HG02678 (cell line): ENCODE measurements around the gene CALML3.

Experiments
- ATAC-seq: cut with Tn5 transposase; IDR thresholded peaks from one replicate; pipeline ENCODE4 v1.9.1; 2021; ENCODE audit warnings: mild to moderate bottlenecking, moderate library complexity; ENCODE audit not compliant: unreplicated experiment

Gene CALML3

DNA sequence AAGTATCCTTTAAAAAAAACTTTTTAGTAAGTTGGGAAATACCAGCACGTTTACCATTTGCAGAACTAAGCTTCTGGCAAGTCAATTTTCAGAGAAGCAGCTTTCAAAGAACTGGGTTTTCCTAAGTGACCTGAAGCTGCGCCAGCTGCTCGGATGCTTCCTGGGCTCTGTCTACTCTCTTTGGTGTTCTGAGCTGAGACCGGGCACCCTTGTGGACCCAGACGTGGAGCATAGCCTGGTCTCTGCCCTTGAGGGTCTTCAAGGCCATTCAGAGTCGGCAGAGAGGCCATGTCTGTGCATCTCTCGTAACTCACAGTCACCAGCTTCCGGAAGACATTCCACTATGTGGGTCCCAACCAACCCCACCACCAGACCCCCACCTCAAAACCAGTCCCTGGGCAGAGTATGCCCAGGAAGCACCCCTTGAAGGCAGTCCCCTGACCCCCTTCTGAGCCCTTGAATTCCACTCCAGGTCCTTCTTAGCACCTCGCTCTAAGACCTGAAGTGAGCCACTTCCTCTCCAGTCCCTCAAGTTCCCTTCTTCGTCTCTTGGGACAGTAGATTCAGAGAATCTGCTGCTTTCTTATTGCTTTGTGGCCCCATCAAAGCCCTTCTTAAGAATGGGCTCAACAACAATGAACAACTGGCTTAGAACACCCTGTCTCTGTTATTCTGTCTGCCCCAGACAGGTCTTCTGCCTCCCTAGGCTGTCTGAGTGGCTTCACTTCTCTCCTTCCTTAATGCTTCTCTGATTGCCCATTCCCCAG lies 33.9 kb upstream of the CALML3 start:
- no peak for ATAC-seq

DNA sequence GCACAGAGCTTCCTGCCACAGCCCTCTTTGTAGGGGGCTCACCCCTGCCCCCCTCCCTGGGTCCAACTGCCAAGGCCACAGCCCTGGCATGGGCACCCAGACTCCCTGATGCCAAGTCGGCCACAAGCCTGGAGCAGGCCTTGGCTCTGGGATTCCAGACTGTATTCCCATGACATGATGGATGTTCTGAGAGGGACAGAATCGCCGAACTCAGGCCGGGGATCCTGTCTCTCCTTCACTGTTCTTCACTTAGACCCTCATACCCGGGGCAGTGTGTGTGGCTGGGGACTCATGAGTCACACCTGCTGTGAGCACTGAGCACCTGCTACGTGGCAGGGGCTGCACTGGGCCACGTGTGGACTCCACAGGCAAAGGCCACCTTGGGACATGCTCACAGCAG lies 33.3 kb upstream of the CALML3 start:
- no peak for ATAC-seq

DNA sequence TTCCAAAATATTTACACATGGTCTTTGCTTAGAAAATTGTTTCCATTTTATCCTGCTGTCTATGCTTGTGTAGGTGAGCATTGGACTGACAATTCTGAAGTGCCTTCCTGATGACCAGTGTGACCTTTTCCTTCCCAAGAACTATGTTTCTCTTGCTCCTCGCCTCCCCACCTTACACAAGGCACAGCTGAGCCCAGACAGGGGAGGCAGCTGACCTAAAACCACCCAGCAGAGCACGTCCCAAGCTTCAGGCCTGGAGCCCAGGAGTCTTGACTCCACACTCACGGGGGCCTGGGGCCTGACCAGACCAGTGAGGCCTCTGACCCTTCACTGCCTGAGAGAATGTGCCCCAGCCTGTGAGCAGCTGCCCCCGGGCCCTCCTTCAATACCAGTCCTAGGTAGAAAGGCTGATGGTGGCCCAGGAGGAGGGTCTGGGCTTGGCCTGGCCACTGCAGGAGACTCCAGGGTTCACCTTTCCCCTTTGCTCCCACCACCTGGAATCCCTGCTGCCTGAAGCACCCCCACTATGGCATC lies 32.4 kb upstream of the CALML3 start:
- no peak for ATAC-seq

DNA sequence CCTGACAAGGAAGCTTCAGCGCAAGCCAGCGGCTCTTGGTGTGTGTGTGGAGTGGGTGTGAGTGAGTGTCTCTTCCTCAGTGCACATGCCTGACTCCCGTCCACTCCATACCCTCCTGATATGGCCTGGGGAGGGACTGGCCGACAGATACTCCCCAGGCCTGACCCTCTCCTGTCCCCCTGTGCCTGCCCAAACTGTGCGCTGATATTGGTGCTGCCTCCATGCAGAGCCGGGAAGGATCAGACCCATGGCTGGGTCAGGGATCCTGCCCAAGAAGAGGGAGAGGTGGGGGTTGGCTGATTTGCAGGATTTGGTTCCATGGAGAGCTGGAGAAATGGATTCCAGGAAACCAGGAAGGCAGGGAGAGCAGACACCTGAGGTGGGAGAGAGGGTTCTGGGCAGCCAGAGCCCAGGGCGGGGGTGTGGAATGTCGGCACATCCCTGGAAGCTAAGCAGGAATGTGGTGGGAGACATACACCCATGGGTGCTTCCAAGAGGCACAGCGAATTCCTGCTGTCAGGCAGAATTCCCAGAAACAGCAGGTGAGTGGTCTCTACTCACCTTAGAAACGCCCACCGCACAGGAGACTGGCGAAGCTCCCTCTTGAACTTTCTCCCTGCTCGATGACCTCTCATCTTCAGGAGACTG lies 31.7 kb upstream of the CALML3 start:
- ATAC-seq = no peak

DNA sequence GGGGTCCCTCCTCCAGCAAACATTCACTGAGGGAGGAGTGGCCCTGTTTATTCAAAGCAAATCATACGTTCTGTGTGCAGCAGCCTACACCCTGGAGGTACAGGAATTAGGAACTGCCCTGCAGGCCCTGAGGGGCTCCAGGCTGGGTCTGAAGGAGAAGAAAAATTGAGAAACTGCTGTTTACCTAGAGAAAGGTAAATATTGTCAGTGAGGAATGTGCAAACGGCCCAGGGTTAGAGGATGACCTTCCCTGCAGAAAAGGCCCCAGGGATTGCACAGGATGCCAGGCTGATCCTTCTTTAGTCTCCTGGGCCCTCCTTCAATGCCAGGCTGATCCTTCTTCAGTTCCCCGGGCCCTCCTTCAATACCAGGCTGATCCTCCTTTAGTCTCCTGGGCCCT lies 31.1 kb upstream of the CALML3 start:
- ATAC-seq = no peak

DNA sequence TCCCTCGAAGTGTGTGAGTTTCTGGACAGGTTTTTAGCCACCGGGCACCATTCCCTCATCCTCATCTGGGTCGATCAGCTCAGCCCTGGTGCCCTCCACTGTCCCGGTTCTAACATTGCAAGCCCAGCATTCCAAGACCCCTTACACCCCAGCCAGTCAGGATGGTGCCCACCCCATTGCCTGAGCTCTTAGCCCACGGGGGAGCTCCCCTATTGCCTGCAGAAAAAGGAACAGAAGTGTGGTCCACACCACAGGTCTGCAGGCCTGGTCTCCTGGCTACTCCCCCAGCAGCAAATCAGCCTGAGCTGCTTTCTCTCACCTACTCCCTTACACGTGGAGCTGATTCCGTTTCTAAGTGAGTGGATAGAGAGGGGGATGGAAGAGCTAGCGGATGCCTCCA lies 30.1 kb upstream of the CALML3 start:
- no peak for ATAC-seq

DNA sequence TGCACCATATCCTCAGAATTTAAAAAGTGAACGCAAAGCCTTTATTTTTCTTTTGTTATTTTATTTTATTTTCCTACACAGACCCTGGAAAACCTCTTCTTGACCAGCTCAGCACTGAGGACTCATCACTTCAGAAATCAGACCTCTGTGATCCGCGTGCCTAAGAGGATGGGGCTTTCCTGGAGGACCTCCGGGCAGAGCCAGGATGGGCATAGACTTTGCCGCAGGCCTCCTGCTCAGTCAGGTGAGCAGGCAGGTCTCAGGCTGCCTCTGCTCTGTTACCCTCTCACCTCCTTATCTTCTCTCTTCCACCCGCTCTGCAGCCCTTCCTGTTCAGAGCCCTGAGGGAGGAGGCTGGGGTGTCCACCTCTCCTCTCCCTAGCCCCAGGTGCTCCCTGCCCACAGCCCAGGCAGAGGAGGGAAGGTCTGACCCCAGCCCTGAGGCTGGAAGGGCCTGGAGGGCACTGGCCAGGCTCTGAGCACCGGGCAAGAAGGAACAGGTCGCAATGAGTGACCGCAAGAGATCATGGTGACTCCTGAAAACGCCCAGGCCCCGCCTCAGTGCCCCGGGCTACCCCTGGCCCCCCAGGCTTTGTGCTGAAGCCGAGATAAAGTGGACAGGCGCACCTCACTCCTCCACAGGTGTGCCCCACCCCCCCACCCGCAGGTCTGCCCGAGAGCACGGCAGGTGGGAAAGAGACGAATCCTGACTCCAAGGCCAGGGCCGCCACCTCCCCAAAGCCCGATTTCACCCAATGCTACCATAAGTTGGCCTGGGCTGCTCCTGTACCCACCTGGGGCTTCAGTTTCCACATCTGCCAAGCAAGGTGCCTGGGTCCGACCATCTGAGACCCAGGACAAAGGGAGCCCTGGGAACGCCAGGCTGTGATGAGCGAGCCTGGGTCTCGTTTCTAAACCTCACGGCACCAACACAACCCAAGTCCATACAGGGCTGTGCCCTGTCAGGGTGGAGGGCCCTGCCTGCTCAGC lies 28.2 kb upstream of the CALML3 start:
- ATAC-seq = no peak

DNA sequence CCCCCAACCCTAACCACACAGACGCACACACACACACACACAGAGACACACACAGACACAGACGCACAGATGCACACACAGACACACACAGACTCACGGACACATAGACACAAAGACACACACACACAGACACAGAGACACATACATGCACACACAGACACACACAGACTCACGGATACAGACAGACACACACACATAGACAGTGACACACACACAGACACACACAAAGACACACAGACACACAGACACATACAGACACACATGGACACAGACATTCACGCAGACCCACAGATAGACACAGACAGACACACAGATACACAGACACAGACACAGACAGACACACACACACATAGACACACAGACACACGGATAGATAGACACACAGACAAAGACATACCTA lies 27.5 kb upstream of the CALML3 start:
- no peak for ATAC-seq

DNA sequence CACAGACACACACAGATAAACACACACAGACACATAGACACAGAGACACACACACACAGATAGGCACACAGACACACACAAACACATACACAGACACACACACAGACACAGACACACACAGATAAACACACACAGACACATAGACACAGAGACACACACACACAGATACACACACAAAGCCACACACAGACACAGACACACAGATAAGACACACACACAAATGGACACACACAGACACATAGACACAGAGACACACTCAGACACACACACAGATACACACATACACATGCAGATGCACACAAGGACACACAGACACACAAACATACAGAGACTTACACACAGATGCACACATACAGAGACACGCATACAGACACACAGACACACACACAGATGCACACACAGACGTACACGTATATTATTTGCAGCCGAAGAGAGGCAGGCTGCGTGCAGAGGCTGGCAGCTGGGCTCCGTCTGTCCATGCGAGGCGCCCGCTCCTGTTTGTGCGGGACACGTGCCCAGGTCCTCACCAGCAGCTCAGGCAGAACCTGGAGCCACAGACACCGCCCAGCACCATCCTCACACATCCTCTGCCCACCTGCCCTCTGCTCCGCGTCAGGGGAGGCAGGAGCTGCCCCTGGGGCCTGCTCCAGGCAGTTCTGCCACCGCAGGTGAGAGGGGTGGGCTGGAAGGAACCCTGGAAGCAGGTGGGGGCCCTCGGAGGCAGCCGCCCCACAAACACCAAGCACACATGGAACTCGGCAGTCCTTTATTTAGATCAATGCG lies 26.6 kb upstream of the CALML3 start:
- no peak for ATAC-seq

DNA sequence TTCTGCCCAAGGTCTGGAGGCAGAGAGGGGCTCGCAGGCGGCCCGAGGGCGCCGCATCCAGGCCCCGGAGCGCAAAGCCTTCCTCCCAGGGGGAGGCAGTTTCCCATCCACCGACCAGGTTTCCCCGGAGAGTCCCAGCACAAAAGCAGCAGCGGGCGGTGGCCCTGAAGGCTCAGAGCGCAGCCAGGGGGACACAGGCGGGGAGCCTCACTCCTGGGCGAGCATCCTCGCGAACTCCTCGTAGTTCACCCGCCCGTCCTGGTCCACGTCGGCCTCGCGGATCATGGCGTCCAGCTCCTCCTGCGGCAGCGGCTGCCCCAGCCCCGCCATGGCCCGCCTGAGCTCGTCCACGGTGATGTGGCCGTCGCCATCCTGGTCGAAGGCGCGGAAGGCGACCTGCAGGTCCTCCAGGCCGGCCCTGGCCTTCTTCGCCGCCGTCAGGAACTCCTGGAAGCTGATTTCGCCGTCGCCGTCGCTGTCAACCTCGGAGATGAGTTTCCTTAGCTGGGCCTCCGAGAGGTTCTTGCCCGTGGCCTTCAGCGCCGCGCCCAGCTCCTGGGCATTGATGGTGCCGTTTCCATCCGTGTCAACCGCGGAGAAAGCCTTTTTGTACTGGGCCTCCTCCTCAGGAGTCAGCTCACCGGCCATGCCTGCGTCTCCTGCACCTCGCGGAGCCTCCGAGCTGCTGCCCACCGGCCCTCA lies 25.8 kb upstream of the CALML3 start:
- no peak for ATAC-seq

DNA sequence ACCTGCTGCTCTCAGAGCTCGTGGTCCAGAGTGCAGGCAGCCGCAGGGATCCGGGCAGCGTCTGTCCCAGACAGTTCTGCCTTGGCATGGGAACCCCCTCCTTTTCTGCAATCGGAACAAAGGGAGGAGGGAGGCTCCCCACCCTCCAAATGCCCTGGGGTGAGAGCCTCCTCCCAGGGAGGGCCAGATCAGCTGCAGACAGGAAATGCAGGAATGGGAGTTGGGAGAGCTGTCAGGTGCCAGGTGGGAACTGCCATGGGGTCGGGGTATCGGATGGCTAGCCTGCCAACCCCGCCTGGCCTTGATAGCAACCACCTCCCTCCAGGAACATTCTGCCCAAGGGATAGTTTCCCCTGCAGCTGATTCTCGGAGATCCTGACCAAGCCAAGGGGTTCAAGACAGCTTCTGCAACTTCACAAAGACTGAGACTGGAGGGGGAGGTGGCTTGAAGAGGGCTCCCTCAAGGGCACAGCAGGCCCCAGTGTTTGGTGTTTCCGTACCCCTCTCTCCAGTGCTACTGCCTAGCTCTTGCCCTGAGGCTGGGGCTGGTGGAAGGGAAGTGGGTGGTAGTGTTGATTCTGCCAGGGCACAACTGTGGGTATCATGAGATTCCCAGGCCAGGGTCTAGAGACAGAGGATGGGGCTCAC lies 25.1 kb upstream of the CALML3 start, which contains the start of gene CALML5:
TSS of gene CALML5 (minus strand) at position 78 of the 648 bp plus-strand sequence. CDS start 132 bp downstream, outside the sequence.
- no peak for ATAC-seq

DNA sequence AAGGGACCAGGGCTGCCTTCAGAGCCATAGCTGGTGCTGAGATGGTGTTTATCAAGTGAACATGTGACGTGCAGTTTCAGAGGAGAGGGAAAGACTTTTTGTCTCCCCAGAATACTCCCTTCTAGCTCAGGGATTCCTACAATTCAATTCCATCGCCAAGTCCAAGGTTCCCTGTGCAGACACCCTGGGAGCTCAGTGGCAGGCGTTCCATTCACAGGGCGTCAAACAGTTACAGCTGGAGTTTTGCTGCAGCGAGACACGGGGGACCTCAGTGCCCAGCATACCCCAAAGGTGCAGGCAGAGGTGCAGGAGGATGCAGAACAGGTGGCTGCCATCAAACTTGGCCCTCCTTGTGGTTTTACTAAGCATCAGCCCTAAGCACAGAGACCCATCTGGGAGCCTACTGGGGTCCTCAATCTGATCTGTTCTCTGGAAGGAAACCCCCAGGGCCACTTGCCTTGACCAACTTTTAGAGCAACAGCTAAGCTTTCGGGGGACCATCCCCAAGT lies 24.5 kb upstream of the CALML3 start:
- no peak for ATAC-seq

DNA sequence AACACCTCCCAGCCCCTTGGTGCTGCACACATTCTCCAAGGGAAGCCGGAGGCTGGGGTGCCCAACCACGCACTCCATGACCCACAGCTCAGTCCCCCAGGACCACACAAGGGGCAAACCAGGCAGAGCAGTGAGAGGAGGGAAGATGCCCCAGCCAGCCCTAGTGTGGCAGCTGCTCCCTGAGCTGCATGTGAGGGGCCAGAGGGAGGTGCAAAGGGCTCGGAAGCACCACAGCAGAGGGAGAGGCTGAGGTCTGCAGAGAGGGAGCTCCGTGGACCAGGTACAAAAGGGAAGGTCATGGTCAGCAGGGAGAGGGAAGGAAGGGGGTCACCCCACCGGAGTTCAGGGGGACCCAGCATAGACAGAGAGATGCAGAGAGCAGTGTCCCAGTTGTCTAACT lies 23.9 kb upstream of the CALML3 start:
- ATAC-seq = no peak

DNA sequence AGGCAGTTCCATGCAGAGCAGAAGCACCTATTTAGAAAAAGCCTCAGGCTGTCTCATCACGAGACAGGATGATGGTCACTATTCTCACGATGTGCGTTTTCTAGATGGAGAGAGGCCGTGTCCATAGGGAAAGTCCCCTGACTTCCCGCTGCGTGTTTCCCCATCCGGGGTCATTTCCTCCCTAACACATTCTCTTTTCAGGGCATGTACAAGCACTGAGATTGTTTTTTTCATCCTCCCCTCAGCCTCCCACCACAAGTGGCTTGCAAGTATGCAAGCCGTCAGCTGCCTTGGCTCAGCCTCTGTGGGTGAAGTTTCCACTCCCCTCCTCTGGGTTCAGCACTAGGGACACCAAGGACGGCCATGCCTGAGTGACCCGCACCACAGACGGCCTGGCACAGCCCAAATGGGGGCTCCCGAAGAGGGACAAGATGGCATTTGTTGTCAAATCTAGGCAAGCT lies 22.7 kb upstream of the CALML3 start:
- ATAC-seq = no peak

DNA sequence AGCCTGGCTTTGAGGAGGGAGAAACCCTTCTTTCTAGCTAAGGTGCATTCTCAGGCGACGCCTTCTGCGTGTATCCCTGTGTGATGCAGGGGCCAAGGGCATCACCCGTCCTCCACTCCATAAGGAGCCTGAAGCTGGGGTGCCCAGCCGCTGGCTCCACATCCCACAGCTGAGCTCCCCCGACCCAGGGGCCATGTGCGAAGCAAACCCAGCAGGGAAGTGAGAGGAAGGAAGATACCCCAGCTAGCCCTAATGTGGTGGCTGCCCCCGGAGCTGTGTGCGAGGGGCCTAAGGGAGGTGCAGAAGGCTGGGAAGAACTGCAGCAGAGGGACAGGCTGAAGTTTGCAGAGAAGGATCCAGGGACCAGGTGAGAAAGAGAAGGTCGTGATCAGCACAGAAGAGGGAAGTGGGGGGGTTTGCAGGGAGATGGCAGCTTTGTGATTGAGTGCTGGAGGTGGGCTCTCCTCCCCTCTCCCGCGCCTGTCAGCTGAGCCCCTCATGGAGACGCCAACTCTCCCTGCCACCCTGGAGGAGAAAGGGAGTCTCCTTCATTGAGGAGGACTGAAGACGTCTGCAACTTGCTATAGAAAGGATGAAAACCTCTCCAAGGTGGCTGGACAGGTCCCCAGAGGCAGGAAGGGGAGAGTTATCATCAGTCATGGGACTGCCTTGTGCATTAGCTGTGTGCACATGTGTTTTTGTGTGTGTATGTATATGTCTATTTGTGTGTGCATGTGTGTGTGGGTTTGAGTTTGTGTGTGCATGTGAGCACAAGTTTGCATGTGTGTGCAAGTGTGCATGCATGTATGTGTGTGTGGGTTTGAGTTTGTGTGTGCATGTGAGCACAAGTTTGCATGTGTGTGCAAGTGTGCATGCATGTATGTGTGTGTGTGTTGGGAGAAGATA lies 21.9 kb upstream of the CALML3 start:
- ATAC-seq = no peak

DNA sequence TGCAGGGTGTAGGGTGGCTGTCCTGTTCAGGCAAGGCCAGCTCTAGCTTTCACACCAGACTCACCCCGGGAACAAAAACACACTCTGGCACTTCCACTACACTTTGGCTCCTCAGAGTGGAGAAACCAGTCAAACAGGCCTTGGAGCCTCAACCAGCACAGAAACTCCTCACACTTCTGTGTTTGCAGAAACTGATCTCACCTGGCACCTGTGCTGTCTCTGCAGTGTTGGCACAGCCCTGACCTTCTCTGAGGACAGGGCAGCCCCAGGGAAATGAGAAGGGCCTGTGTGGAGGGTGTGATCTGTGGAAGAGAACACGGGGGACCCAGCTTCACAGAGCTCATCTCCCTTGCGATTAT lies 21.3 kb upstream of the CALML3 start:
- no peak for ATAC-seq

DNA sequence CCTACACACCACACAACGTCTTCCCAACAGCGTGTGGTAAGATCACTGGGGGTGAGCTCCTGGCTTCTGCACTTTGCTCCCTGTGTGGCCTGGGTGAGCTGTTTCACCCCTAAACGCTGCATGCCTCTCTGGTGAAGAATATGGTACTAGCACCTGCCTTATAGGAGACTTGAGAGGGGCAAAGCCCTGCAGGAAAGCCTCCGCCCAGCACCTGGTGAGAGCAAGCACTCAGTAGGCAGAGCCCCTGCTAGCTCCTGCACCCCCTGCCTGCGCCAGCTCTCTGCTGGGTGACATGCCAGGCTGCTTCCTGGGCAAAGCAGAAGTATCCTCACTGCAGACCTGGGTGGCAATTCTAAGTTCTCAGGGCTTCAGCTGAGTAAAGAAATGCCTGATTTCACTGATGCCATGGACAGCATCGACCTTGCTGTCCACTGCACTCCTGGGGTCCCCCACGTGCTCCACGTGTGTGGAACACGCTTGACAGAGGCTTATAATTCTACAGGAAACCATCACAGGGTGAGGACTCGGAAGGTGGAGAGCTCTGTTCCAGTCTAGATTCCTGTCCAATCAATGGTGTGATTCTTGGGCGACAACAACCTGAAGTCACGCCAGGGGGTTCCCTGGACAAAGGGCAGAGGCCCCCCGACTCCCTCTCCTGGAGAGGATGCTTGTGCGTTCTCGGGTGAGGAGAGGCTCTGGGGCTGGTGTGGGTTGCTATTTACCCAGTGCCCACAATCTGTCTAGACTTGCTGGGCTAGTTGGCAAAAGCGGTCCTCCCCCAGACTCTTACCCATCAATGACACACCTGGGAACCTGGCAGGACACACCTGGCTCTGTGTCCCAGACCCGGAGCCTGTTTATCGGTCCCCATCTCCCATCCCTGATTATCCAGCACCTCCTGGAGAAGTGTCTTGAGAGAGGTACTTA lies 20.4 kb upstream of the CALML3 start:
- ATAC-seq = no peak
